ENCODE data around the gene INIP.

GRCh38 chr9:112700085-112700484 is 17.8 kb downstream of the INIP start:
- no peak for TF ChIP-seq CTCF (conservative IDR thresholded peaks at IDR 0.05)
- no peak for TF ChIP-seq EZH2 (IDR thresholded peaks at IDR 0.05; ENCODE audit: low read depth)
